Pancreas (tissue), 10 donors: ENCODE data around the gene OR10G3. TPM values are rescaled to one million over a fixed set of nuclear protein-coding genes. Genes with fewer than 3 reads are reported as not detected.

Source experiments
- ATAC-seq, 4 donors: fragments of 200-7000 bp; cut with Tn5 transposase; one replicate each; pipeline versions ENCODE4 v1.8.0 to v1.9.1; 2020; ENCODE audit warnings: mild to moderate bottlenecking in 4 of 4, moderate library complexity in 4 of 4
- DNase-seq, 6 donors: peaks; one replicate each; pipeline ENCODE4 v3.0.0-alpha.2; 2020
- FAIRE-seq: peaks from 2 replicates; lab custom pipeline; 2012; peaks lifted over from hg19 to GRCh38; lab: Jason Lieb, UNC
- H3K27ac ChIP-seq, 4 donors: fragments of 200-600 bp; sonication (generic); 1 replicate in 3 of 4; 2 replicates in 1 of 4; pipeline versions ENCODE4 v1.5.0 to v1.8.0; 2020
- H3K27me3 ChIP-seq, 4 donors: fragments of 200-600 bp; one replicate each; pipeline ENCODE4 v1.8.0; 2021
- H3K36me3 ChIP-seq, 3 donors: fragments of 200-600 bp; sonication (generic) in 1 of 3; one replicate each; pipeline versions ENCODE4 v1.5.0 to v1.8.0; 2020 to 2021
- H3K4me1 ChIP-seq, 3 donors: fragments of 200-600 bp; one replicate each; pipeline ENCODE4 v1.8.0; 2021
- H3K4me3 ChIP-seq, 4 donors: fragments of 200-600 bp; sonication (generic) in 2 of 4; one replicate each; pipeline versions ENCODE4 v1.5.0 to v1.8.0; 2020 to 2021
- H3K9me3 ChIP-seq, 4 donors: fragments of 200-600 bp; one replicate each; pipeline ENCODE4 v1.8.0; 2021
- CTCF ChIP-seq, 4 donors: fragments of 200-600 bp; sonication (generic) in 3 of 4; IDR thresholded peaks; one replicate each; pipeline versions ENCODE4 v1.5.0 to v1.8.0; 2021; ENCODE audit warnings: antibody characterized with exemption in 4 of 4
- WGBS, 2 donors: extraction: QIAGEN DNeasy Blood & Tissue Kit; methylation state at CpG; one replicate each; pipeline ENCODE4 v1.1.7; 2013; 5-methylcytosine and 5-hydroxymethylcytosine counted together
- intact Hi-C, 3 donors: fragments of 100-400 bp; cut with DNase I; formaldehyde crosslinking; loops; one replicate each; pipeline versions ENCODE4 v1.11.1 to v1.14.2; 2022
- polyA plus RNA-seq, 2 donors: library from polyadenylated mRNA; stranded (reverse); fragments of 200-250 nt; gene quantifications; one replicate each; pipeline ENCODE4 v1.2.3, GENCODE V29; 2013
- total RNA-seq, 6 donors: library from RNA; stranded (reverse); fragmentation: NEBNext Ultra II Directional in 4 of 6; extraction: Animal tissue kit (Norgen Biotek cat#: 25700) in 4 of 6; gene quantifications; one replicate each; pipeline versions ENCODE4 v1.2.1 to v1.2.4, GENCODE V29; 2021 to 2023
- donor health status: healthy with polysubstance abuse.
- donor health status: DM: no; HTN: no; CAD: no; lungs with moderate emphysema.
- donor health status: DM: no; HTN: no; CAD: no.
- donor health status: control.
- donor health status: control.
- donor health status: Bipolar disorder and iron deficiency.
- donor health status: DM: yes; HTN: yes; CAD: no.
- donor health status: DM: no; HTN: no; CAD: no.
- donor health status: DM: no; HTN: no; CAD: no.
- donor health status: DM: yes; HTN: yes; CAD: no.

Gene OR10G3
- total and polyA plus RNA-seq, 8 donors, result not detected

- H3K27me3 ChIP-seq, result no peaks in the 10 kb centered on the region
- H3K27ac ChIP-seq, result no peak overlapping the region
- FAIRE-seq, result no peak
- H3K36me3 ChIP-seq, result no peaks in the 10 kb centered on the region
- 63 to 71% methylated on average over 4 of the region's 4 CpGs for WGBS, 2 donors
- no peak overlapping the region for H3K4me3 ChIP-seq
- DNase-seq, result no peak
- H3K9me3 ChIP-seq, result no peaks in the 10 kb centered on the region
- H3K4me1 ChIP-seq, result no peaks in the 10 kb centered on the region
- no peak for ATAC-seq
- TF ChIP-seq CTCF (IDR thresholded peaks at IDR 0.05), result no peak
- intact Hi-C loops, result no loop called here
These were observed 9.4 kb upstream of the OR10G3 start for GRCh38 chr14:21589317-21589716.

- FAIRE-seq, result no peak
- Histone ChIP-seq H3K27me3 (no peaks in the 10 kb centered on the region), H3K9me3 (no peaks in the 10 kb centered on the region), H3K36me3 (no peaks in the 10 kb centered on the region), H3K27ac (no peak overlapping the region), H3K4me3 (no peak overlapping the region), H3K4me1 (no peaks in the 10 kb centered on the region)
- intact Hi-C loops, result no loop called here
- no peak for TF ChIP-seq CTCF (IDR thresholded peaks at IDR 0.05)
- no peak for DNase-seq
- WGBS, 2 donors, result 68 to 72% methylated on average over 6 of the region's 6 CpGs
- no peak for ATAC-seq
These were observed 4.2 kb downstream of the OR10G3 start for GRCh38 chr14:21575661-21576060.

GRCh38 chr14:21572604-21573003, 7.3 kb downstream of the OR10G3 start:
- no peak overlapping the region for H3K4me3 ChIP-seq
- no peak for ATAC-seq
- intact Hi-C loops, result no loop called here
- no peak overlapping the region for H3K27ac ChIP-seq
- H3K9me3 ChIP-seq, result no peaks in the 10 kb centered on the region
- no peaks in the 10 kb centered on the region for H3K27me3 ChIP-seq
- FAIRE-seq, result no peak
- H3K36me3 ChIP-seq, result no peaks in the 10 kb centered on the region
- TF ChIP-seq CTCF (IDR thresholded peaks at IDR 0.05), result no peak
- no peaks in the 10 kb centered on the region for H3K4me1 ChIP-seq
- DNase-seq, result no peak

- no peak for TF ChIP-seq CTCF (IDR thresholded peaks at IDR 0.05)
- ATAC-seq (no peak), DNase-seq (no peak), FAIRE-seq (no peak)
- H3K9me3 ChIP-seq, result no peaks in the 10 kb centered on the region
- peaks cover 0 to 7% (median 0%) of the 10 kb centered on the region in 3 donors for H3K4me1 ChIP-seq
- H3K36me3 ChIP-seq, result no peaks in the 10 kb centered on the region
- WGBS, 2 donors, result 68 to 78% methylated on average over 8 of the region's 8 CpGs
- intact Hi-C loops, result no loop called here
- no peak overlapping the region for H3K4me3 ChIP-seq
- H3K27me3 ChIP-seq, result no peaks in the 10 kb centered on the region
- H3K27ac ChIP-seq, result no peak overlapping the region
These were observed 21.1 kb downstream of the OR10G3 start for GRCh38 chr14:21558703-21559170.

GRCh38 chr14:21557084-21557901, 22.6 kb downstream of the OR10G3 start:
- H3K4me3 ChIP-seq, result peak overlapping the region in 2 of 4 donors; percentile 22 to 36
- intact Hi-C loops, result no loop called here

More at GRCh38 chr14:21557084-21557901, 22.6 kb downstream of the OR10G3 start:
- no peaks in the 10 kb centered on the region for H3K27me3 ChIP-seq
- H3K36me3 ChIP-seq, result no peaks in the 10 kb centered on the region
- H3K9me3 ChIP-seq, result no peaks in the 10 kb centered on the region
- WGBS, 2 donors, result 4% methylated on average over 11 of the region's 11 CpGs
- TF ChIP-seq CTCF (IDR thresholded peaks at IDR 0.05), result peak; percentile 58 to 61 (median 58)
- DNase-seq, result peak in 5 of 6 donors; percentile 60 to 78 (median 63)
- H3K27ac ChIP-seq, result peak overlapping the region; percentile 25 to 55 (median 46)
- peaks cover 0 to 7% (median 0%) of the 10 kb centered on the region in 3 donors for H3K4me1 ChIP-seq
- ATAC-seq, result peak; percentile 91 to 98 (median 94)
- peak; percentile 89 for FAIRE-seq
